Neural cell (in vitro differentiated cells): ENCODE measurements around the gene UBASH3B. TPM values are rescaled to one million over a fixed set of nuclear protein-coding genes. Genes with fewer than 3 reads are reported as not detected.

ENCODE experiments used
- H2AFZ ChIP-seq: fragments of 200-600, 300-800 bp; sonication (generic), shearing (Covaris generic); 2 replicates; pipeline ENCODE4 v1.6.0; 2014; ENCODE audit warnings: low read depth, mild to moderate bottlenecking, antibody characterized with exemption, low read length, moderate library complexity
- H3F3A ChIP-seq: fragments of 200-600 bp; shearing (Covaris generic); 2 replicates; pipeline ENCODE4 v1.6.1; 2016; ENCODE audit warnings: mild to moderate bottlenecking, moderate library complexity, mixed read lengths, antibody characterized with exemption, low read length; ENCODE audit not compliant: insufficient read depth, poor library complexity, severe bottlenecking
- H3K27ac ChIP-seq: fragments of 200-600, 300-800 bp; sonication (generic), shearing (Covaris generic); 2 replicates; pipeline ENCODE4 v1.5.1; 2014; ENCODE audit warnings: mild to moderate bottlenecking, low read length, moderate library complexity
- H3K27me3 ChIP-seq: fragments of 300-800, 200-600 bp; sonication (generic), shearing (Covaris generic); 2 replicates; pipeline ENCODE4 v1.6.0; 2014; ENCODE audit warnings: mild to moderate bottlenecking, low read depth, low read length, moderate library complexity; ENCODE audit not compliant: insufficient read depth
- H3K36me3 ChIP-seq: fragments of 300-800, 200-600 bp; sonication (generic), shearing (Covaris generic); 2 replicates; pipeline ENCODE4 v1.5.1; 2014; ENCODE audit warnings: mild to moderate bottlenecking, antibody characterized with exemption, low read length, moderate library complexity; ENCODE audit not compliant: insufficient read depth
- H3K4me2 ChIP-seq: fragments of 300-800, 200-600 bp; sonication (generic), shearing (Covaris generic); 2 replicates; pipeline ENCODE4 v1.6.0; 2014; ENCODE audit warnings: mild to moderate bottlenecking, low read length
- H3K4me3 ChIP-seq: fragments of 300-800, 200-600 bp; sonication (generic), shearing (Covaris generic); 2 replicates; pipeline ENCODE4 v1.5.1; 2014; ENCODE audit warnings: mild to moderate bottlenecking, low read length, moderate library complexity
- H3K79me2 ChIP-seq: fragments of 200-600 bp; shearing (Covaris generic); replicated peaks from 2 replicates; pipeline ENCODE4 v1.6.0; 2014; ENCODE audit warnings: mild to moderate bottlenecking, low read length, moderate library complexity; ENCODE audit not compliant: insufficient read depth
- H3K9ac ChIP-seq: fragments of 300-800, 200-600 bp; sonication (generic), shearing (Covaris generic); 2 replicates; pipeline ENCODE4 v1.6.1; 2016; ENCODE audit warnings: mild to moderate bottlenecking, low read length, mixed read lengths
- H3K9me2 ChIP-seq: fragments of 200-600 bp; shearing (Covaris generic); 2 replicates; pipeline ENCODE4 v1.6.1; 2016; ENCODE audit warnings: mild to moderate bottlenecking, low read length, mixed read lengths; ENCODE audit not compliant: insufficient read depth
- H3K9me3 ChIP-seq: fragments of 200-600, 300-800 bp; sonication (generic), shearing (Covaris generic); 2 replicates; pipeline ENCODE4 v1.6.1; 2016; ENCODE audit warnings: mild to moderate bottlenecking, mixed run types, low read length, moderate library complexity, mixed read lengths
- H4K20me1 ChIP-seq: fragments of 200-600 bp; shearing (Covaris generic); 2 replicates; pipeline ENCODE4 v1.6.1; 2016; ENCODE audit warnings: mild to moderate bottlenecking, mixed run types; ENCODE audit not compliant: insufficient read depth
- CTCF ChIP-seq: fragments of 450-650 bp; IDR thresholded peaks from 2 replicates; pipeline ENCODE4 v1.5.1; 2014; ENCODE audit warnings: antibody characterized with exemption, mild to moderate bottlenecking, moderate library complexity; ENCODE audit not compliant: poor library complexity, severe bottlenecking
- EP300 ChIP-seq: fragments of 450-650 bp; conservative IDR thresholded peaks from 2 replicates; pipeline ENCODE4 v1.6.1; 2014; ENCODE audit warnings: antibody characterized with exemption, mild to moderate bottlenecking, moderate library complexity; ENCODE audit not compliant: poor library complexity, severe bottlenecking
- EZH2 ChIP-seq: fragments of 200-600, 300-800 bp; shearing (Covaris generic), sonication (generic); IDR thresholded peaks from 2 replicates; pipeline ENCODE4 v1.6.1; 2014; ENCODE audit warnings: antibody characterized with exemption, low read length, borderline replicate concordance, mild to moderate bottlenecking; ENCODE audit not compliant: insufficient read depth, poor library complexity, severe bottlenecking
- MXI1 ChIP-seq: fragments of 450-650 bp; conservative IDR thresholded peaks from 2 replicates; pipeline ENCODE4 v1.6.1; 2014; ENCODE audit warnings: antibody characterized with exemption, mild to moderate bottlenecking; ENCODE audit not compliant: poor library complexity, severe bottlenecking
- POLR2AphosphoS5 ChIP-seq: IDR thresholded peaks from 2 replicates; pipeline ENCODE4 v1.6.1; 2012
- RAD21 ChIP-seq: fragments of 450-650 bp; conservative IDR thresholded peaks from 2 replicates; pipeline ENCODE4 v1.6.1; 2014; ENCODE audit warnings: antibody characterized with exemption, mild to moderate bottlenecking, moderate library complexity
- REST ChIP-seq: IDR thresholded peaks from 2 replicates; pipeline ENCODE4 v1.6.1; 2012; ENCODE audit warnings: borderline replicate concordance
- SMC3 ChIP-seq: fragments of 450-650 bp; conservative IDR thresholded peaks from 2 replicates; pipeline ENCODE4 v1.6.1; 2014; ENCODE audit warnings: antibody characterized with exemption, mild to moderate bottlenecking, moderate library complexity; ENCODE audit not compliant: poor library complexity
- TAF1 ChIP-seq: IDR thresholded peaks from 2 replicates; pipeline ENCODE4 v1.6.1; 2012; ENCODE audit warnings: low read depth
- polyA plus RNA-seq: library from polyadenylated mRNA; depleted of rRNA; stranded (reverse); fragments of >200 nt; gene quantifications from 2 replicates; pipeline ENCODE4 v1.2.3, GENCODE V29; 2014

The UBASH3B gene
- polyA plus RNA-seq, 1 donor from 2014 or later: 4.2 TPM

GRCh38 chr11:122782222-122782621 lies 126.7 kb downstream of the UBASH3B start:
- Histone ChIP-seq H3K36me3 (no peaks in the 10 kb centered on the region), H3K9me2 (no peaks in the 10 kb centered on the region), H2AFZ (no peak overlapping the region), H3K9ac (no peak overlapping the region), H3K79me2 (no peaks in the 10 kb centered on the region), H3K27ac (no peak overlapping the region), H4K20me1 (no peaks in the 10 kb centered on the region), H3K9me3 (no peaks in the 10 kb centered on the region), H3K27me3 (no peaks in the 10 kb centered on the region), H3K4me2 (no peak overlapping the region), H3K4me3 (no peak overlapping the region), H3F3A (no peaks in the 10 kb centered on the region)
- no peak for TF ChIP-seq EP300
- no peak for TF ChIP-seq RAD21
- TF ChIP-seq TAF1: no peak
- TF ChIP-seq MXI1: no peak
- TF ChIP-seq CTCF: no peak
- no peak for TF ChIP-seq REST
- no peak for TF ChIP-seq EZH2
- no peak for TF ChIP-seq SMC3
- no peak for TF ChIP-seq POLR2AphosphoS5

GRCh38 chr11:122784325-122784955 lies 128.9 kb downstream of the UBASH3B start:
- H3K27ac ChIP-seq: no peak overlapping the region
- no peaks in the 10 kb centered on the region for H3K36me3 ChIP-seq
- H3K9ac ChIP-seq: no peak overlapping the region
- H3K9me3 ChIP-seq: no peaks in the 10 kb centered on the region
- H3K4me3 ChIP-seq: no peak overlapping the region
- no peak for TF ChIP-seq EZH2
- no peak for TF ChIP-seq TAF1
- TF ChIP-seq EP300: no peak
- no peak for TF ChIP-seq MXI1
- no peak for TF ChIP-seq REST
- no peak for TF ChIP-seq SMC3
- no peak for TF ChIP-seq RAD21
- TF ChIP-seq POLR2AphosphoS5: no peak
- no peak for TF ChIP-seq CTCF
- no peaks in the 10 kb centered on the region for H3F3A ChIP-seq
- H3K9me2 ChIP-seq: no peaks in the 10 kb centered on the region
- H2AFZ ChIP-seq: no peak overlapping the region
- H3K4me2 ChIP-seq: no peak overlapping the region
- H3K79me2 ChIP-seq: no peaks in the 10 kb centered on the region
- H3K27me3 ChIP-seq: no peaks in the 10 kb centered on the region
- H4K20me1 ChIP-seq: no peaks in the 10 kb centered on the region
